IMR-90 (cell line): ENCODE results near the gene TRAF3IP1. TPM values are rescaled to one million over a fixed set of nuclear protein-coding genes. Genes with fewer than 3 reads are reported as not detected.

Experiments used
- ATAC-seq: fragments of 200-7000 bp; cut with Tn5 transposase; 2 replicates; pipeline ENCODE4 v1.9.1; 2020; ENCODE audit warnings: low read depth, mild to moderate bottlenecking, moderate library complexity
- BruUV-seq: library from RNA; stranded (reverse); fragments of 400-500 nt; replicated peaks from 2 replicates; lab custom pipeline; 2021; lab: Mats Ljungman, UMichigan
- CTCF ChIA-PET: fragments of 300-600 bp; formaldehyde crosslinking; extraction: SDS; loops from one replicate; lab custom pipeline; 2021; ENCODE audit warnings: antibody characterized with exemption; lab: Yijun Ruan, JAX
- POLR2A ChIA-PET: fragments of 300-600 bp; sonication (Branson Sonifier 250); formaldehyde crosslinking; loops from one replicate; lab custom pipeline; 2022; ENCODE audit warnings: antibody characterized with exemption; ENCODE audit not compliant: unreplicated experiment; lab: Charles Lee
- DNase-seq: peaks from one replicate; pipeline ENCODE4 v3.0.0; 2013
- H2AFZ ChIP-seq: replicated peaks from 2 replicates; pipeline ENCODE3; 2013; ENCODE audit warnings: low read length, mild to moderate bottlenecking; ENCODE audit not compliant: poor library complexity
- H2AK5ac ChIP-seq: 2 replicates; pipeline ENCODE4 v1.6.1; 2013; ENCODE audit warnings: low read depth, low read length, inconsistent platforms
- H2AK9ac ChIP-seq: replicated peaks from 2 replicates; pipeline ENCODE3; 2013; ENCODE audit warnings: mild to moderate bottlenecking, low read depth, low read length, moderate library complexity; ENCODE audit not compliant: poor library complexity
- H2BK120ac ChIP-seq: 2 replicates; pipeline ENCODE4 v1.6.1; 2013; ENCODE audit warnings: low read depth, low read length, inconsistent platforms
- H2BK15ac ChIP-seq: 3 replicates; pipeline ENCODE4 v1.6.1; 2013; ENCODE audit warnings: low read depth, low read length, inconsistent platforms
- H2BK20ac ChIP-seq: 2 replicates; pipeline ENCODE4 v1.6.1; 2013; ENCODE audit warnings: low read depth, mild to moderate bottlenecking, inconsistent platforms, low read length, moderate library complexity
- H2BK5ac ChIP-seq: 2 replicates; pipeline ENCODE4 v1.6.1; 2013; ENCODE audit warnings: mild to moderate bottlenecking, low read depth, low read length, inconsistent platforms; ENCODE audit not compliant: poor library complexity, severe bottlenecking
- H3K14ac ChIP-seq: replicated peaks from 2 replicates; pipeline ENCODE4 v1.6.1; 2013; ENCODE audit warnings: low read depth, low read length, inconsistent platforms
- H3K18ac ChIP-seq: 2 replicates; pipeline ENCODE4 v1.6.1; 2013; ENCODE audit warnings: low read depth, low read length, control low read depth
- H3K23ac ChIP-seq: 2 replicates; pipeline ENCODE4 v1.6.1; 2013; ENCODE audit warnings: low read depth, low read length, inconsistent platforms
- H3K27ac ChIP-seq: 2 replicates; pipeline ENCODE4 v1.5.1; 2013; ENCODE audit warnings: mild to moderate bottlenecking, control low read depth, low read length; ENCODE audit not compliant: insufficient read depth
- H3K27me3 ChIP-seq: 2 replicates; pipeline ENCODE4 v1.6.1; 2013; ENCODE audit warnings: low read length; ENCODE audit not compliant: control insufficient read depth, insufficient read depth
- H3K36me3 ChIP-seq: 2 replicates; pipeline ENCODE4 v1.6.1; 2013; ENCODE audit warnings: low read length, mixed read lengths; ENCODE audit not compliant: control insufficient read depth, insufficient read depth
- H3K4ac ChIP-seq: 2 replicates; pipeline ENCODE4 v1.6.1; 2013; ENCODE audit warnings: low read depth, low read length, inconsistent platforms
- H3K4me1 ChIP-seq: 2 replicates; pipeline ENCODE4 v1.6.1; 2013; ENCODE audit warnings: low read length, mixed read lengths; ENCODE audit not compliant: control insufficient read depth, insufficient read depth
- H3K4me2 ChIP-seq: 2 replicates; pipeline ENCODE4 v1.6.1; 2013; ENCODE audit warnings: low read depth, mild to moderate bottlenecking, control low read depth, low read length, moderate library complexity
- H3K4me3 ChIP-seq: 2 replicates; pipeline ENCODE4 v1.5.1; 2013; ENCODE audit warnings: low read depth, mild to moderate bottlenecking, control low read depth, low read length, moderate library complexity; ENCODE audit not compliant: insufficient read depth
- H3K56ac ChIP-seq: 2 replicates; pipeline ENCODE4 v1.6.1; 2013; ENCODE audit warnings: low read length, inconsistent platforms; ENCODE audit not compliant: insufficient read depth; ENCODE audit errors: extremely low read depth
- H3K79me1 ChIP-seq, 2 experiments: 2 replicates each; pipeline ENCODE4 v1.6.1; 2013; ENCODE audit warnings: low read length in 2 of 2, inconsistent platforms in 1 of 2, low read depth in 1 of 2
- H3K9ac ChIP-seq: 2 replicates; pipeline ENCODE4 v1.6.1; 2013; ENCODE audit warnings: low read depth, low read length, control low read depth
- H3K9me1 ChIP-seq: 2 replicates; pipeline ENCODE4 v1.6.1; 2013; ENCODE audit warnings: low read length, inconsistent platforms; ENCODE audit not compliant: insufficient read depth
- H3K9me3 ChIP-seq: 2 replicates; pipeline ENCODE4 v1.6.1; 2013; ENCODE audit warnings: low read length; ENCODE audit not compliant: control insufficient read depth, insufficient read depth
- H4K20me1 ChIP-seq: 2 replicates; pipeline ENCODE4 v1.6.1; 2013; ENCODE audit warnings: low read length, inconsistent platforms; ENCODE audit not compliant: insufficient read depth
- H4K5ac ChIP-seq: 2 replicates; pipeline ENCODE4 v1.6.1; 2013; ENCODE audit warnings: mild to moderate bottlenecking, low read depth, low read length, control low read depth
- H4K8ac ChIP-seq, 2 experiments: 2 replicates each; pipeline ENCODE4 v1.6.1; 2013; ENCODE audit warnings: low read depth in 2 of 2, low read length in 2 of 2, control low read depth in 1 of 2, inconsistent platforms in 1 of 2
- H4K91ac ChIP-seq: 2 replicates; pipeline ENCODE4 v1.6.1; 2013; ENCODE audit warnings: low read depth, low read length, inconsistent platforms; ENCODE audit not compliant: insufficient read depth
- ELK1 ChIP-seq: fragments of 150-350 bp; IDR thresholded peaks from 2 replicates; pipeline ENCODE4 v1.6.1; 2016; ENCODE audit warnings: low read depth, mild to moderate bottlenecking, low read length, moderate library complexity, borderline replicate concordance
- MAFK ChIP-seq: IDR thresholded peaks from 2 replicates; pipeline ENCODE4 v1.6.1; 2012; ENCODE audit warnings: low read depth, low read length, improper control_type of control experiment
- RAD21 ChIP-seq: IDR thresholded peaks from 2 replicates; pipeline ENCODE4 v1.6.1; 2012; ENCODE audit warnings: low read length, improper control_type of control experiment
- SMC3 ChIP-seq: fragments of 150-350 bp; IDR thresholded peaks from 2 replicates; pipeline ENCODE4 v1.6.1; 2016; ENCODE audit warnings: low read depth, mild to moderate bottlenecking, antibody characterized with exemption, low read length, moderate library complexity
- WGBS, 2 experiments: methylation state at CpG; one replicate each; pipeline versions ENCODE4 v1.1.5 to v1.1.7; 2013; ENCODE audit warnings: missing lambda C conversion rate in 2 of 2; ENCODE audit not compliant: insufficient read length in 1 of 2; ENCODE audit errors: extremely low coverage in 2 of 2; 5-methylcytosine and 5-hydroxymethylcytosine counted together
- dilution Hi-C: fragments of 300-500 bp; cut with HindIII; formaldehyde crosslinking; loops from one replicate; pipeline ENCODE4 v1.14.3; 2018; ENCODE audit warnings: low sequenced_read_pairs; ENCODE audit not compliant: unreplicated experiment
- in situ Hi-C: fragments of 300-500 bp; cut with MboI; formaldehyde crosslinking; loops from 3 replicates; pipeline ENCODE4 v1.14.3; 2019; ENCODE audit warnings: low sequenced_read_pairs, inconsistent platforms, mixed read lengths
- intact Hi-C: fragments of 100-400 bp; cut with micrococcal nuclease; formaldehyde crosslinking; loops from 2 replicates; pipeline ENCODE4 v1.10.0; 2022
- polyA plus RNA-seq, 3 experiments: library from polyadenylated mRNA; depleted of rRNA; stranded (reverse); fragments of >200 nt; gene quantifications; 2 replicates each; pipeline ENCODE4 v1.2.3, GENCODE V29; 2012; ENCODE audit warnings: low replicate concordance in 1 of 3
- total RNA-seq: library from RNA; depleted of rRNA; stranded (reverse); fragments of >200 nt; gene quantifications from 2 replicates; pipeline ENCODE4 v1.2.3, GENCODE V29; 2012

The TRAF3IP1 gene
- total and polyA plus RNA-seq, 2 of the 4 experiments (the other 2 are of a cell fraction), result 5.9 to 8.3 TPM

- Histone ChIP-seq H4K5ac (no peak overlapping the region), H2BK20ac (no peak overlapping the region), H3K79me1 (no peaks in the 10 kb centered on the region), H3K56ac (no peak overlapping the region), H2BK5ac (no peak overlapping the region), H3K27ac (no peak overlapping the region), H3K36me3 (peaks cover 7% of the 10 kb centered on the region; the same call in 1 of the 2 replicates), H2BK120ac (no peak overlapping the region), H3K14ac (no peak overlapping the region), H2AK9ac (no peak overlapping the region), H3K27me3 (no peaks in the 10 kb centered on the region), H3K9me3 (no peaks in the 10 kb centered on the region), H3K9me1 (peaks cover 7% of the 10 kb centered on the region; the same call in 1 of the 2 replicates), H4K8ac (no peak overlapping the region), H4K91ac (no peak overlapping the region), H3K4me3 (no peak overlapping the region), H3K4me2 (no peak overlapping the region), H3K4me1 (no peaks in the 10 kb centered on the region), H4K20me1 (no peaks in the 10 kb centered on the region), H3K18ac (no peak overlapping the region), H2AFZ (no peak overlapping the region), H3K23ac (no peak overlapping the region), H2BK15ac (no peak overlapping the region), H2AK5ac (no peak overlapping the region), H3K9ac (no peak overlapping the region), H3K4ac (no peak overlapping the region)
- in situ Hi-C loops (no loop called here), intact Hi-C loops (no loop called here), dilution Hi-C loops (no loop called here)
- POLR2A ChIA-PET, result no interaction called here
- WGBS, 2 experiments, result 100% methylated on average over 1 of the region's 8 CpGs; no CpG with 5 or more reads in 1 of the 2 experiments
- BruUV-seq, result no TSS peak
- TF ChIP-seq RAD21, result no peak
- no peak for TF ChIP-seq MAFK
- no peak for TF ChIP-seq ELK1
- TF ChIP-seq SMC3, result no peak
- DNase-seq (no peak), ATAC-seq (no peak)
- CTCF ChIA-PET, result interaction anchor here (0.9 kb wide), 1 partner anchor 31 kb away, joined by 3 read pairs; no protein-coding TSS in a partner anchor
Observed at GRCh38 chr2:238401551-238401950, 81.2 kb downstream of the TRAF3IP1 start.
